WTC11 (cell line): ENCODE measurements around the gene THBS2.

Experiments used
- CREB1 ChIP-seq: sonication (generic); formaldehyde crosslinking; IDR thresholded peaks from 2 replicates; pipeline ENCODE4 v1.8.0; 2023; ENCODE audit warnings: mild to moderate bottlenecking, missing genetic modification reagents
- CTCF ChIP-seq: fragments of 200-600 bp; IDR thresholded peaks from 2 replicates; pipeline ENCODE4 v1.8.0; 2022; ENCODE audit warnings: antibody characterized with exemption
- E2F1 ChIP-seq: sonication (generic); formaldehyde crosslinking; IDR thresholded peaks from 2 replicates; pipeline ENCODE4 v1.8.0; 2022; ENCODE audit warnings: mild to moderate bottlenecking, missing genetic modification reagents
- E2F4 ChIP-seq: sonication (generic); formaldehyde crosslinking; IDR thresholded peaks from 2 replicates; pipeline ENCODE4 v1.8.1; 2022; ENCODE audit warnings: low read depth, mild to moderate bottlenecking, moderate library complexity, missing genetic modification reagents, borderline replicate concordance
- NR2C2 ChIP-seq: sonication (generic); formaldehyde crosslinking; IDR thresholded peaks from 2 replicates; pipeline ENCODE4 v1.8.0; 2022; ENCODE audit warnings: mild to moderate bottlenecking, missing genetic modification reagents
- PRRX2 ChIP-seq: fragments of 250-450 bp; sonication (Bioruptor Pico); IDR thresholded peaks from 2 replicates; pipeline ENCODE4 v1.8.0; 2021; ENCODE audit warnings: mild to moderate bottlenecking
- RORB ChIP-seq: fragments of 250-450 bp; sonication (Bioruptor Pico); IDR thresholded peaks from 2 replicates; pipeline ENCODE4 v1.9.0; 2021; ENCODE audit warnings: mild to moderate bottlenecking
- SMAD3 ChIP-seq: sonication (generic); formaldehyde crosslinking; IDR thresholded peaks from 2 replicates; pipeline ENCODE4 v1.8.0; 2022; ENCODE audit warnings: missing genetic modification reagents, mild to moderate bottlenecking, borderline replicate concordance
- USF1 ChIP-seq: sonication (generic); formaldehyde crosslinking; IDR thresholded peaks from 2 replicates; pipeline ENCODE4 v1.8.0; 2022; ENCODE audit warnings: mild to moderate bottlenecking, missing genetic modification reagents

- TF ChIP-seq CTCF (no peak), E2F4 (no peak), PRRX2 (CRISPR knock-in tag) (no peak), NR2C2 (CRISPR knock-in tag) (no peak), CREB1 (CRISPR knock-in tag) (no peak), USF1 (CRISPR knock-in tag) (no peak), RORB (CRISPR knock-in tag) (no peak), SMAD3 (no peak), E2F1 (no peak)
Measured at GRCh38 chr6:169244684-169245383, 8.8 kb downstream of the THBS2 start.
